Measurements from ENCODE around the gene PPP1R14B. TPM values are rescaled to one million over a fixed set of nuclear protein-coding genes. Genes with fewer than 3 reads are reported as not detected.

PPP1R14B gene
- total and polyA plus RNA-seq, 2 of the 13 experiments (the other 11 are each of a cell fraction or from before 2014, with no cell fraction given): 110 to 148 TPM

DNA sequence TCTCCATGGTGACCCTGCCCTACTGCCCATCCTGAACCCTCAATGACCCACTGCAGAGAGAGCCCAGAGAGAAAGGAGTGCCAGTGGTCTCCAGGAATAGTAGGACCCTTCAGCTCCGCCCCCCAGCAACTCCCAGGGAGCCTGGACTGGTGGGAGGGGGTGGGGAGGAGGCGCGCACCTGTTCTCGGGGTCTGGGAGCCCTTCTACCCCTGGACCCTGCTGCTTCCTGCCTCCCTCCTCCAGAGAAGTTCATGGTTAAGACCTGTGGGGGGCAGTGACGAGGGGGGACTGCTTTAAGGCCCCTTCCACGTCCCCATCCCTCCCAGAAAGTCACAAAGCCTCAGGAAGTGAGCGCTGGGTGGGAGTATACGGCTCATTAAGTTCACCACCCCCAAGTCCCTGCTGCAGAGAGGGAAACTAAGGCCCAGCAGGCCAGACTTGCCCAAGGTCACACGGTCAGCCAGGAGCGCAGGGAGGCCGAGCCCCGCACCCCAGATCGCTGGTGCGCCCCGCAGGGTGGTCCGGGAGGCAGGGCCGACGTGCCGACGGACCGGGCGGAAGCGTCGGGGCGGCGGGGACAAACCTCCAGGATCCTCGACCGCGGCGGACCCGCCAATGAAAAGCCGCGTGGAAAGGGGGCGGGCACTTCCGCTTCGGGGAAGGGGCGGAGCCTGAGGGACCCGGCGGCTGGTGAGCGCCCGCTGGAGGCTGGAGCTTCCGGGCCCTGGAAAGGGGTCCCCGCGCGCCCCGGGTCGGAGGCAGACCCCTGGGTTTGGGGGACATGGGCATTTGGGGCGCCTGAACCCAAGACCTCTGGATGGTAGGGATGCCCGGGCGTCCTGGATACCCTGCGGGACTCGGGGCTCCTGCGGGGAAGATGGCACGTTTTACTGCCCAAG, 20.9 kb downstream of the PPP1R14B start, which contains the start of the genes NUDT22 and TRPT1 (continued):
- TF ChIP-seq, protein P1, sequence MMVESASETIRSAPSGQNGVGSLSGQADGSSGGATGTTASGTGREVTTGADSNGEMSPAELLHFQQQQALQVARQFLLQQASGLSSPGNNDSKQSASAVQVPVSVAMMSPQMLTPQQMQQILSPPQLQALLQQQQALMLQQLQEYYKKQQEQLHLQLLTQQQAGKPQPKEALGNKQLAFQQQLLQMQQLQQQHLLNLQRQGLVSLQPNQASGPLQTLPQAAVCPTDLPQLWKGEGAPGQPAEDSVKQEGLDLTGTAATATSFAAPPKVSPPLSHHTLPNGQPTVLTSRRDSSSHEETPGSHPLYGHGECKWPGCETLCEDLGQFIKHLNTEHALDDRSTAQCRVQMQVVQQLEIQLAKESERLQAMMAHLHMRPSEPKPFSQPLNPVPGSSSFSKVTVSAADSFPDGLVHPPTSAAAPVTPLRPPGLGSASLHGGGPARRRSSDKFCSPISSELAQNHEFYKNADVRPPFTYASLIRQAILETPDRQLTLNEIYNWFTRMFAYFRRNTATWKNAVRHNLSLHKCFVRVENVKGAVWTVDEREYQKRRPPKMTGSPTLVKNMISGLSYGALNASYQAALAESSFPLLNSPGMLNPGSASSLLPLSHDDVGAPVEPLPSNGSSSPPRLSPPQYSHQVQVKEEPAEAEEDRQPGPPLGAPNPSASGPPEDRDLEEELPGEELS (CRISPR knock-in tag; IDR thresholded peaks at IDR 0.05): peak; percentile 32; the same call in 1 of the 2 replicates
- TF ChIP-seq FOXJ3 (CRISPR knock-in tag; IDR thresholded peaks at IDR 0.05; ENCODE audit: borderline replicate concordance) (no peak), ZNF260 (CRISPR knock-in tag; IDR thresholded peaks at IDR 0.05; ENCODE audit: borderline replicate concordance, low read depth) (no peak), FOSL1 (CRISPR knock-in tag; IDR thresholded peaks at IDR 0.05; ENCODE audit: borderline replicate concordance) (no peak), NFE2 (CRISPR knock-in tag; IDR thresholded peaks at IDR 0.05) (no peak), PPARG (CRISPR knock-in tag; conservative IDR thresholded peaks at IDR 0.05) (peak; percentile 24; the same call in 1 of the 2 replicates), ZNF574 (CRISPR knock-in tag; IDR thresholded peaks at IDR 0.05) (peak; percentile 82), KMT2B (CRISPR knock-in tag; IDR thresholded peaks at IDR 0.05) (peak; percentile 45), CCAR2 (optimal IDR thresholded peaks at IDR 0.05; ENCODE audit: low read depth, low read length) (no peak), ZSCAN30 (CRISPR knock-in tag; IDR thresholded peaks at IDR 0.05) (no peak), ZFP37 (CRISPR knock-in tag; IDR thresholded peaks at IDR 0.05; ENCODE audit: borderline replicate concordance) (0 out of 2 replicates have a peak, but pooled peaks have one; percentile 18), ZNF20 (CRISPR knock-in tag; IDR thresholded peaks at IDR 0.05) (no peak), SIX4 (CRISPR knock-in tag; IDR thresholded peaks at IDR 0.05) (no peak), NAIF1 (CRISPR knock-in tag; IDR thresholded peaks at IDR 0.05; ENCODE audit: borderline replicate concordance) (peak; percentile 89), ZFYVE20 (CRISPR knock-in tag; IDR thresholded peaks at IDR 0.05; ENCODE audit: borderline replicate concordance, low read depth) (no peak), KDM5A (IDR thresholded peaks at IDR 0.05; ENCODE audit: borderline replicate concordance, low read length) (peak; percentile 71), EP300 (IDR thresholded peaks at IDR 0.05; ENCODE audit: low read depth in 2 of 2, low read length in 2 of 2) (no peak), EP300 (CRISPR knock-in tag; IDR thresholded peaks at IDR 0.05; ENCODE audit: borderline replicate concordance) (no peak), GATAD1 (CRISPR knock-in tag; IDR thresholded peaks at IDR 0.05) (peak; percentile 82)
- TF ChIP-seq, protein P2, sequence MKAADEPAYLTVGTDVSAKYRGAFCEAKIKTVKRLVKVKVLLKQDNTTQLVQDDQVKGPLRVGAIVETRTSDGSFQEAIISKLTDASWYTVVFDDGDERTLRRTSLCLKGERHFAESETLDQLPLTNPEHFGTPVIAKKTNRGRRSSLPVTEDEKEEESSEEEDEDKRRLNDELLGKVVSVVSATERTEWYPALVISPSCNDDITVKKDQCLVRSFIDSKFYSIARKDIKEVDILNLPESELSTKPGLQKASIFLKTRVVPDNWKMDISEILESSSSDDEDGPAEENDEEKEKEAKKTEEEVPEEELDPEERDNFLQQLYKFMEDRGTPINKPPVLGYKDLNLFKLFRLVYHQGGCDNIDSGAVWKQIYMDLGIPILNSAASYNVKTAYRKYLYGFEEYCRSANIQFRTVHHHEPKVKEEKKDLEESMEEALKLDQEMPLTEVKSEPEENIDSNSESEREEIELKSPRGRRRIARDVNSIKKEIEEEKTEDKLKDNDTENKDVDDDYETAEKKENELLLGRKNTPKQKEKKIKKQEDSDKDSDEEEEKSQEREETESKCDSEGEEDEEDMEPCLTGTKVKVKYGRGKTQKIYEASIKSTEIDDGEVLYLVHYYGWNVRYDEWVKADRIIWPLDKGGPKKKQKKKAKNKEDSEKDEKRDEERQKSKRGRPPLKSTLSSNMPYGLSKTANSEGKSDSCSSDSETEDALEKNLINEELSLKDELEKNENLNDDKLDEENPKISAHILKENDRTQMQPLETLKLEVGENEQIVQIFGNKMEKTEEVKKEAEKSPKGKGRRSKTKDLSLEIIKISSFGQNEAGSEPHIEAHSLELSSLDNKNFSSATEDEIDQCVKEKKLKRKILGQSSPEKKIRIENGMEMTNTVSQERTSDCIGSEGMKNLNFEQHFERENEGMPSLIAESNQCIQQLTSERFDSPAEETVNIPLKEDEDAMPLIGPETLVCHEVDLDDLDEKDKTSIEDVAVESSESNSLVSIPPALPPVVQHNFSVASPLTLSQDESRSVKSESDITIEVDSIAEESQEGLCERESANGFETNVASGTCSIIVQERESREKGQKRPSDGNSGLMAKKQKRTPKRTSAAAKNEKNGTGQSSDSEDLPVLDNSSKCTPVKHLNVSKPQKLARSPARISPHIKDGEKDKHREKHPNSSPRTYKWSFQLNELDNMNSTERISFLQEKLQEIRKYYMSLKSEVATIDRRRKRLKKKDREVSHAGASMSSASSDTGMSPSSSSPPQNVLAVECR (CRISPR knock-in tag; IDR thresholded peaks at IDR 0.05; ENCODE audit: borderline replicate concordance): peak; percentile 84; the same call in 1 of the 2 replicates

All from HepG2 (cell line).